Adrenal gland (tissue), 12 donors: ENCODE measurements around the gene CATSPER3. TPM values are rescaled to one million over a fixed set of nuclear protein-coding genes. Genes with fewer than 3 reads are reported as not detected.

ENCODE experiments used
- DNase-seq, 7 donors: peaks; one replicate each; pipeline ENCODE4 v3.0.0-alpha.2; 2019 to 2020
- H3K27ac ChIP-seq, 5 donors: fragments of 200-600 bp; sonication (generic) in 4 of 5; 1 replicate in 3 of 5; 2 replicates in 2 of 5; pipeline versions ENCODE4 v1.5.1 to v1.8.0; 2016 to 2020; ENCODE audit warnings: mild to moderate bottlenecking in 1 of 5
- H3K27me3 ChIP-seq: fragments of 200-600 bp; 2 replicates; pipeline ENCODE4 v1.8.0; 2021
- H3K36me3 ChIP-seq, 2 donors: fragments of 200-600 bp; replicated peaks in 1 of 2; 1 replicate in 1 of 2; 2 replicates in 1 of 2; pipeline versions ENCODE4 v1.5.1 to v1.8.0; 2018 to 2022
- H3K4me1 ChIP-seq, 2 donors: fragments of 200-600 bp; replicated peaks in 1 of 2; 1 replicate in 1 of 2; 2 replicates in 1 of 2; pipeline versions ENCODE4 v1.5.1 to v1.8.0; 2018 to 2021
- H3K4me3 ChIP-seq, 4 donors: fragments of 200-600 bp; sonication (generic) in 3 of 4; one replicate each; pipeline ENCODE4 v1.5.1; 2016 to 2018
- H3K9me3 ChIP-seq, 3 donors: fragments of 200-600 bp; sonication (generic) in 1 of 3; replicated peaks in 1 of 3; 1 replicate in 2 of 3; 2 replicates in 1 of 3; pipeline versions ENCODE4 v1.5.1 to v1.8.0; 2016 to 2021
- CTCF ChIP-seq, 6 experiments: fragments of 450-650 bp in 4 of 6; fragments of 200-600 bp in 2 of 6; sonication (generic) in 1 of 6; IDR thresholded peaks; 1 replicate in 5 of 6; 2 replicates in 1 of 6; pipeline versions ENCODE4 v1.5.1 to v1.8.0; 2016 to 2021; ENCODE audit warnings: antibody characterized with exemption in 6 of 6, mild to moderate bottlenecking in 2 of 6, moderate library complexity in 1 of 6
- POLR2A ChIP-seq, 2 donors: fragments of 450-650 bp; IDR thresholded peaks; one replicate each; pipeline ENCODE4 v1.6.1; 2017; ENCODE audit warnings: antibody characterized with exemption in 2 of 2, mild to moderate bottlenecking in 2 of 2, moderate library complexity in 1 of 2
- WGBS, 4 donors: extraction: QIAGEN DNeasy Blood & Tissue Kit in 2 of 4; methylation state at CpG; one replicate each; pipeline versions ENCODE4 v1.1.5 to v1.1.7; 2013 to 2017; 5-methylcytosine and 5-hydroxymethylcytosine counted together
- intact Hi-C, 2 donors: fragments of 100-400 bp; cut with DNase I; formaldehyde crosslinking; loops; one replicate each; pipeline versions ENCODE4 v1.14.1 to v1.15.0; 2022 to 2023
- polyA plus RNA-seq, 3 donors: library from polyadenylated mRNA; stranded (reverse); fragments of 200-250 nt in 2 of 3; fragments of 350-450 nt in 1 of 3; fragmentation: Illumina TruSeq in 1 of 3; extraction: RNeasy Lipid Tissue Mini Kit (QIAGEN cat#74804) in 1 of 3; gene quantifications; one replicate each; pipeline ENCODE4 v1.2.3, GENCODE V29; 2013 to 2014
- total RNA-seq, 9 donors: library from RNA; depleted of rRNA in 4 of 9; stranded (reverse); fragments of >200 nt in 4 of 9; fragments of 120-200 nt in 1 of 9; fragmentation: NEBNext Ultra II Directional in 1 of 9; extraction: Animal tissue kit (Norgen Biotek cat#: 25700) in 1 of 9; gene quantifications; one replicate each; pipeline versions ENCODE4 v1.1.0 to v1.2.4, GENCODE V29; 2013 to 2023
- donor health status: healthy with polysubstance abuse.
- donor health status: Bipolar disorder and iron deficiency.
- donor health status: DM: yes; HTN: yes; CAD: no.
- donor health status: DM: no; HTN: no; CAD: no.
- donor health status: DM: no; HTN: no; CAD: no.
- donor health status: DM: yes; HTN: yes; CAD: no.

CATSPER3 gene
- total and polyA plus RNA-seq, 12 donors, result 0.28 to 2.7 (median 0.80) TPM; not detected in 2

- 6 to 36% (median 8%) methylated on average over 10 to 51 of the region's 51 CpGs for WGBS, 4 donors
- no peaks in the 10 kb centered on the region for H3K36me3 ChIP-seq
- no peak overlapping the region for H3K4me3 ChIP-seq
- H3K27ac ChIP-seq, result no peak overlapping the region
- H3K4me1 ChIP-seq, result peaks cover 10 to 14% of the 10 kb centered on the region in 2 donors
- TF ChIP-seq CTCF (IDR thresholded peaks at IDR 0.05) (no peak), POLR2A (IDR thresholded peaks at IDR 0.05) (no peak)
- no peaks in the 10 kb centered on the region for H3K9me3 ChIP-seq
- intact Hi-C loops, result no loop called here
- H3K27me3 ChIP-seq, result peaks cover 88% of the 10 kb centered on the region
- DNase-seq, result no peak
Observed at GRCh38 chr5:135040333-135041144, 72.8 kb downstream of the CATSPER3 start.

GRCh38 chr5:135041145-135041587 is 73.5 kb downstream of the CATSPER3 start:
- Histone ChIP-seq H3K36me3 (no peaks in the 10 kb centered on the region), H3K27me3 (peaks cover 86% of the 10 kb centered on the region), H3K4me1 (peaks cover 10 to 14% of the 10 kb centered on the region in 2 donors), H3K9me3 (no peaks in the 10 kb centered on the region), H3K4me3 (no peak overlapping the region), H3K27ac (no peak overlapping the region)
- TF ChIP-seq POLR2A (IDR thresholded peaks at IDR 0.05) (no peak), CTCF (IDR thresholded peaks at IDR 0.05) (no peak)
- WGBS, 4 donors, result 40 to 48% (median 45%) methylated on average over 8 to 12 of the region's 12 CpGs
- no peak for DNase-seq
- intact Hi-C loops, result no loop called here

GRCh38 chr5:135041726-135042125 is 74.0 kb downstream of the CATSPER3 start:
- H3K9me3 ChIP-seq, result no peaks in the 10 kb centered on the region
- TF ChIP-seq POLR2A (IDR thresholded peaks at IDR 0.05) (no peak), CTCF (IDR thresholded peaks at IDR 0.05) (no peak)
- H3K27me3 ChIP-seq, result peaks cover 80% of the 10 kb centered on the region
- no peaks in the 10 kb centered on the region for H3K36me3 ChIP-seq
- H3K4me1 ChIP-seq, result peaks cover 10 to 14% of the 10 kb centered on the region in 2 donors
- intact Hi-C loops, result no loop called here
- DNase-seq, result no peak
- no peak overlapping the region for H3K27ac ChIP-seq
- WGBS, 4 donors, result 69 to 86% (median 77%) methylated on average over 3 of the region's 3 CpGs
- no peak overlapping the region for H3K4me3 ChIP-seq

- no peak for DNase-seq
- H3K4me3 ChIP-seq, result no peak overlapping the region
- TF ChIP-seq CTCF (IDR thresholded peaks at IDR 0.05), result no peak
- no peak for TF ChIP-seq POLR2A (IDR thresholded peaks at IDR 0.05)
- H3K27ac ChIP-seq, result no peak overlapping the region
- H3K36me3 ChIP-seq, result no peaks in the 10 kb centered on the region
- peaks cover 76% of the 10 kb centered on the region for H3K27me3 ChIP-seq
- 88 to 100% (median 92%) methylated on average over 1 of the region's 1 CpG for WGBS, 4 donors
- intact Hi-C loops, result no loop called here
- H3K4me1 ChIP-seq, result peaks cover 10 to 14% of the 10 kb centered on the region in 2 donors
- H3K9me3 ChIP-seq, result no peaks in the 10 kb centered on the region
Observed at GRCh38 chr5:135042595-135042994, 74.9 kb downstream of the CATSPER3 start.
